CD4-positive, alpha-beta T cell (primary cell): ENCODE data around the gene SHLD2. TPM values are rescaled to one million over a fixed set of nuclear protein-coding genes. Genes with fewer than 3 reads are reported as not detected.
A peak's percentile ranks its signal among the peaks of the same experiment; 100 is the strongest.

Experiments
- ATAC-seq: fragments of 200-7000 bp; cut with Tn5 transposase; one replicate; pipeline ENCODE4 v1.10.0; 2022; ENCODE audit warnings: mild to moderate bottlenecking; ENCODE audit not compliant: poor library complexity
- CTCF ChIA-PET: fragments of 350-600 bp; sonication (Branson Sonifier 250); formaldehyde crosslinking; loops from one replicate; lab custom pipeline; 2021; ENCODE audit warnings: antibody characterized with exemption, inconsistent platforms; lab: Charles Lee
- POLR2A ChIA-PET: fragments of 350-600 bp; sonication (Branson Sonifier 250); formaldehyde crosslinking; loops from one replicate; lab custom pipeline; 2021; ENCODE audit warnings: antibody characterized with exemption, inconsistent platforms; lab: Charles Lee
- DNase-seq, 14 experiments: peaks; one replicate each; pipeline ENCODE4 v3.0.0-alpha.2; 2013 to 2020; ENCODE audit warnings: mixed read lengths in 2 of 14
- H3K27ac ChIP-seq, 2 donors: one replicate each; pipeline versions ENCODE4 v1.5.1 to v1.7.0; 2013; ENCODE audit warnings: low read length in 2 of 2, low read depth in 1 of 2, mild to moderate bottlenecking in 1 of 2
- H3K27me3 ChIP-seq, 2 experiments: 1 replicate in 1 of 2; 2 replicates in 1 of 2; pipeline versions ENCODE4 v1.6.1 to v1.7.0; 2013; ENCODE audit warnings: low read length in 2 of 2, control low read depth in 1 of 2, mild to moderate bottlenecking in 1 of 2, moderate library complexity in 1 of 2; ENCODE audit not compliant: insufficient read depth in 2 of 2, control insufficient read depth in 1 of 2
- H3K36me3 ChIP-seq: one replicate; pipeline ENCODE4 v1.6.1; 2013; ENCODE audit warnings: low read length, control low read depth; ENCODE audit not compliant: insufficient read depth
- H3K4me1 ChIP-seq: one replicate; pipeline ENCODE4 v1.6.1; 2013; ENCODE audit warnings: low read length, control low read depth; ENCODE audit not compliant: insufficient read depth
- H3K4me3 ChIP-seq: one replicate; pipeline ENCODE4 v1.5.1; 2013; ENCODE audit warnings: mild to moderate bottlenecking, low read length, moderate library complexity
- H3K9me3 ChIP-seq, 2 experiments: 1 replicate in 1 of 2; 2 replicates in 1 of 2; pipeline versions ENCODE4 v1.6.1 to v1.7.0; 2013; ENCODE audit warnings: low read length in 2 of 2, mild to moderate bottlenecking in 2 of 2, control low read depth in 1 of 2, moderate library complexity in 1 of 2; ENCODE audit not compliant: control insufficient read depth in 1 of 2, insufficient read depth in 1 of 2
- H3K27ac Mint-ChIP-seq: one replicate; pipeline ENCODE4 v1.8.0; 2020; ENCODE audit warnings: mixed read lengths
- H3K27me3 Mint-ChIP-seq: one replicate; pipeline ENCODE4 v1.8.0; 2021; ENCODE audit warnings: mixed read lengths
- H3K36me3 Mint-ChIP-seq: one replicate; pipeline ENCODE4 v1.8.0; 2021; ENCODE audit warnings: low read depth, mixed read lengths
- H3K4me1 Mint-ChIP-seq: one replicate; pipeline ENCODE4 v1.8.0; 2021; ENCODE audit warnings: low read depth, mixed read lengths
- H3K4me3 Mint-ChIP-seq: one replicate; pipeline ENCODE4 v1.8.0; 2020; ENCODE audit warnings: mild to moderate bottlenecking, mixed read lengths
- H3K9me3 Mint-ChIP-seq: one replicate; pipeline ENCODE4 v1.8.0; 2020; ENCODE audit warnings: mixed read lengths
- CTCF ChIP-seq: fragments of 200-600 bp; IDR thresholded peaks from one replicate; pipeline ENCODE4 v1.8.0; 2022; ENCODE audit warnings: antibody characterized with exemption, mild to moderate bottlenecking
- intact Hi-C, 2 experiments: fragments of 100-400 bp; cut with DNase I in 1 of 2; cut with micrococcal nuclease in 1 of 2; formaldehyde crosslinking; loops; one replicate each; pipeline versions ENCODE4 v1.15.1 to v1.9.0; 2023 to 2025; cut with DNase I, micrococcal nuclease
- total RNA-seq, 174 experiments: library from RNA in 2 of 174; stranded (reverse) in 2 of 174; gene quantifications; one replicate each; pipeline ENCODE4 v1.2.3 and lab custom pipeline; 2021 to 2026

The SHLD2 gene
- total RNA-seq, 2 experiments from 2014 or later, result 20.6 to 23.0 TPM

GRCh38 chr10:87053577-87054181 lies 41.3 kb upstream of the SHLD2 start:
- Mint-ChIP-seq H3K27ac (no peak overlapping the region), H3K4me1 (no peaks in the 10 kb centered on the region), H3K4me3 (no peak overlapping the region), H3K36me3 (peaks cover 55% of the 10 kb centered on the region), H3K9me3 (no peaks in the 10 kb centered on the region), H3K27me3 (no peaks in the 10 kb centered on the region)
- H3K27me3 ChIP-seq, result no peaks in the 10 kb centered on the region
- no peak overlapping the region for H3K4me3 ChIP-seq
- H3K27ac ChIP-seq, result no peak overlapping the region
- no peak for TF ChIP-seq CTCF
- intact Hi-C loops, result no loop called here
- POLR2A ChIA-PET, result no interaction called here
- CTCF ChIA-PET, result no interaction called here
- no peak for ATAC-seq
- H3K36me3 ChIP-seq, result peaks cover 84% of the 10 kb centered on the region
- H3K4me1 ChIP-seq, result no peaks in the 10 kb centered on the region
- no peaks in the 10 kb centered on the region for H3K9me3 ChIP-seq
- no peak for DNase-seq

- Mint-ChIP-seq H3K27ac (no peak overlapping the region), H3K4me3 (no peak overlapping the region), H3K9me3 (no peaks in the 10 kb centered on the region), H3K27me3 (no peaks in the 10 kb centered on the region), H3K36me3 (peaks cover 55% of the 10 kb centered on the region), H3K4me1 (no peaks in the 10 kb centered on the region)
- DNase-seq, result peak in 3 of 14 experiments; percentile 3 to 32 (median 22)
- intact Hi-C loops, result no loop called here
- Histone ChIP-seq H3K4me3 (no peak overlapping the region), H3K36me3 (peaks cover 84% of the 10 kb centered on the region), H3K4me1 (no peaks in the 10 kb centered on the region), H3K27me3 (no peaks in the 10 kb centered on the region), H3K27ac (no peak overlapping the region), H3K9me3 (no peaks in the 10 kb centered on the region)
- no peak for ATAC-seq
- ChIA-PET CTCF (no interaction called here), POLR2A (interaction anchor here (0.7 to 1.1 kb wide), 2 partner anchors 28 to 38 kb away, joined by 3 read pairs; no protein-coding TSS in a partner anchor)
- no peak for TF ChIP-seq CTCF
Measured at GRCh38 chr10:87054373-87055295, 40.4 kb upstream of the SHLD2 start.

- Mint-ChIP-seq H3K9me3 (no peaks in the 10 kb centered on the region), H3K27me3 (no peaks in the 10 kb centered on the region), H3K4me1 (no peaks in the 10 kb centered on the region), H3K27ac (no peak overlapping the region), H3K36me3 (peaks cover 65% of the 10 kb centered on the region), H3K4me3 (no peak overlapping the region)
- intact Hi-C loops, result no loop called here
- Histone ChIP-seq H3K9me3 (no peaks in the 10 kb centered on the region), H3K27me3 (no peaks in the 10 kb centered on the region), H3K4me1 (no peaks in the 10 kb centered on the region), H3K4me3 (no peak overlapping the region), H3K36me3 (peaks cover 84% of the 10 kb centered on the region), H3K27ac (no peak overlapping the region)
- ChIA-PET POLR2A (no interaction called here), CTCF (no interaction called here)
- ATAC-seq (no peak), DNase-seq (no peak)
- no peak for TF ChIP-seq CTCF
Measured at GRCh38 chr10:87058171-87058570, 36.8 kb upstream of the SHLD2 start.
